ENCODE data around the gene USH2A.

DNA sequence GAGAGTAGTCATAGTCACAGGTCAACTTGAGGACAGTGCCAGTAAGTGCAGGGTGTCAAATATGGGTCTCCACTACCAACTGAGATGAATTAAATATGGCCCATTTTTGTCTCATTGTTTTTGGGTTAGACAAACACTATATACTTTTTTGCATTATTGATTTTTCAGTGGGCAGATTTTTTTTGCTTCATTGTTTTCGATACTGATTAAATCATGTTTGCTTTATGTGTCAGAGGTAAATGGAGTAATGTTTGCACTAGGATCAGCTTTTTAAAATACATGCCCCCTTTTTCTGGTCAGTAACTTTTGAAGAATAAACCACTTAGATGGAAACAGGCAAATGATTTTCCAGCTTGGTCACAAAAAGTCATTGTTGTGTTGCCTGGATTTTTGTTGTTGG lies 199.0 kb downstream of the USH2A start:
- TF ChIP-seq TCF7L2 (IDR thresholded peaks at IDR 0.05; ENCODE audit: borderline replicate concordance, extremely low read depth, insufficient read depth, insufficient read length) = no peak
- TF ChIP-seq, protein P1, sequence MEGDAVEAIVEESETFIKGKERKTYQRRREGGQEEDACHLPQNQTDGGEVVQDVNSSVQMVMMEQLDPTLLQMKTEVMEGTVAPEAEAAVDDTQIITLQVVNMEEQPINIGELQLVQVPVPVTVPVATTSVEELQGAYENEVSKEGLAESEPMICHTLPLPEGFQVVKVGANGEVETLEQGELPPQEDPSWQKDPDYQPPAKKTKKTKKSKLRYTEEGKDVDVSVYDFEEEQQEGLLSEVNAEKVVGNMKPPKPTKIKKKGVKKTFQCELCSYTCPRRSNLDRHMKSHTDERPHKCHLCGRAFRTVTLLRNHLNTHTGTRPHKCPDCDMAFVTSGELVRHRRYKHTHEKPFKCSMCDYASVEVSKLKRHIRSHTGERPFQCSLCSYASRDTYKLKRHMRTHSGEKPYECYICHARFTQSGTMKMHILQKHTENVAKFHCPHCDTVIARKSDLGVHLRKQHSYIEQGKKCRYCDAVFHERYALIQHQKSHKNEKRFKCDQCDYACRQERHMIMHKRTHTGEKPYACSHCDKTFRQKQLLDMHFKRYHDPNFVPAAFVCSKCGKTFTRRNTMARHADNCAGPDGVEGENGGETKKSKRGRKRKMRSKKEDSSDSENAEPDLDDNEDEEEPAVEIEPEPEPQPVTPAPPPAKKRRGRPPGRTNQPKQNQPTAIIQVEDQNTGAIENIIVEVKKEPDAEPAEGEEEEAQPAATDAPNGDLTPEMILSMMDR (IDR thresholded peaks at IDR 0.05 in 2 of 3, conservative IDR thresholded peaks at IDR 0.05 in 1 of 3; ENCODE audit: borderline replicate concordance in 1 of 3, insufficient read depth in 1 of 3, low read depth in 2 of 3, low read length in 2 of 3) = no peak
- TF ChIP-seq, protein P2, sequence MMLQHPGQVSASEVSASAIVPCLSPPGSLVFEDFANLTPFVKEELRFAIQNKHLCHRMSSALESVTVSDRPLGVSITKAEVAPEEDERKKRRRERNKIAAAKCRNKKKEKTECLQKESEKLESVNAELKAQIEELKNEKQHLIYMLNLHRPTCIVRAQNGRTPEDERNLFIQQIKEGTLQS (IDR thresholded peaks at IDR 0.05) = no peak
- TF ChIP-seq EZH2phosphoT487 (IDR thresholded peaks at IDR 0.05; ENCODE audit: borderline replicate concordance) = no peak
- TF ChIP-seq CEBPB (IDR thresholded peaks at IDR 0.05; ENCODE audit: low read depth) = no peak

All from HCT116 (cell line).